RWPE1 (cell line): Measurements from ENCODE around the gene IL7R.

Experiments used
- CTCF ChIA-PET: fragments of 350-600 bp; sonication (Branson Sonifier 250); formaldehyde crosslinking; extraction: SDS; loops from one replicate; lab custom pipeline; 2021; lab: Yijun Ruan, JAX
- POLR2A ChIA-PET: fragments of 400-600 bp; formaldehyde crosslinking; extraction: SDS; loops from one replicate; lab custom pipeline; 2020; ENCODE audit warnings: antibody characterized with exemption; ENCODE audit not compliant: low non-redundant PET; lab: Yijun Ruan, JAX
- DNase-seq: peaks from one replicate; pipeline ENCODE4 v3.0.0; 2012; ENCODE audit warnings: low spot score
- H3K27ac ChIP-seq: fragments of 450-650 bp; 2 replicates; pipeline ENCODE4 v1.5.1; 2017
- TF ChIP-seq, protein P1 (sequence below): fragments of 450-650 bp; conservative IDR thresholded peaks from 2 replicates; pipeline ENCODE4 v1.5.1; 2017; ENCODE audit warnings: low read depth, mild to moderate bottlenecking

IL7R gene

DNA sequence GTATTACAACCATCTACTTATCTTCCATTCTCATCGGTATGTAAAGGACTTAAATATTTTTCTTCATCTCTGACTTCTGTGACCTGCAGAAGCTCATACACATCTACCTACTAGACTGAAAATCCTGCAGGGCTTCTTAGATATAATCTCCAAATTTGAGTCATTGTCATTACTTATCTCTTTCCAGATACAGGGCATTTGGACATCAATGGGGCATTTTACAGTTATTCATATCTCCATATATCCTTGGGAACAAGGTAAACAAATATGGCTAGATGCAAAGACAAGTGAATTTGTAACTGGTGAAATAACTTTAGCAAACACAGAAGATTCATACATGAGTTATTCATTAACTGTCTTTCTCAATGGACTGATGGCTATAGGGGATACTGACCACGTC lies 37.7 kb upstream of the IL7R start:
- DNase-seq: no peak
- TF ChIP-seq, protein P1, sequence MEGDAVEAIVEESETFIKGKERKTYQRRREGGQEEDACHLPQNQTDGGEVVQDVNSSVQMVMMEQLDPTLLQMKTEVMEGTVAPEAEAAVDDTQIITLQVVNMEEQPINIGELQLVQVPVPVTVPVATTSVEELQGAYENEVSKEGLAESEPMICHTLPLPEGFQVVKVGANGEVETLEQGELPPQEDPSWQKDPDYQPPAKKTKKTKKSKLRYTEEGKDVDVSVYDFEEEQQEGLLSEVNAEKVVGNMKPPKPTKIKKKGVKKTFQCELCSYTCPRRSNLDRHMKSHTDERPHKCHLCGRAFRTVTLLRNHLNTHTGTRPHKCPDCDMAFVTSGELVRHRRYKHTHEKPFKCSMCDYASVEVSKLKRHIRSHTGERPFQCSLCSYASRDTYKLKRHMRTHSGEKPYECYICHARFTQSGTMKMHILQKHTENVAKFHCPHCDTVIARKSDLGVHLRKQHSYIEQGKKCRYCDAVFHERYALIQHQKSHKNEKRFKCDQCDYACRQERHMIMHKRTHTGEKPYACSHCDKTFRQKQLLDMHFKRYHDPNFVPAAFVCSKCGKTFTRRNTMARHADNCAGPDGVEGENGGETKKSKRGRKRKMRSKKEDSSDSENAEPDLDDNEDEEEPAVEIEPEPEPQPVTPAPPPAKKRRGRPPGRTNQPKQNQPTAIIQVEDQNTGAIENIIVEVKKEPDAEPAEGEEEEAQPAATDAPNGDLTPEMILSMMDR: no peak
- ChIA-PET CTCF (no interaction called here), POLR2A (no interaction called here)
- H3K27ac ChIP-seq: no peak overlapping the region

DNA sequence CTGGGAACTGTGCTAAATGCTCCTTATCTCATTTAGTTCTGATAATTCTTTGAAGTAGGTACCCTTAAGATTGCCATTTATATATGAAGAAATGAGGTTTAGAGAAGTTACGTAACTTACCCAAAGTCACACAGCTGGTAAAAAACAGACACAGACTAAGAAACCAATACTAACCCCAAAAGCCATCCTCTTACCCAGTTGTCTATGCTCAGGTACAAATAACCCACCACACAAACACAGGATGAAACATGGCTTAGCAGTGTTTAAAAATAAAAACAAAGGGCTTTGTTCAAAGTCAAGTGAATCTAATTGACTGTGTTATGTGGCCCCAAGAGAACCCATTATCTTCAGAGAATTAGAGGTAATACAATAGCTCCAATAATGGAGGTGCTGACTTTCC lies 37.0 kb upstream of the IL7R start:
- TF ChIP-seq, protein P1: no peak
- no peak for DNase-seq
- POLR2A ChIA-PET: no interaction called here
- CTCF ChIA-PET: interaction anchor here (0.6 kb wide), 1 partner anchor 88 kb away, joined by 3 read pairs; no protein-coding TSS in a partner anchor
- H3K27ac ChIP-seq: no peak overlapping the region

GRCh38 chr5:35820735-35821134 lies 36.0 kb upstream of the IL7R start:
- ChIA-PET POLR2A (no interaction called here), CTCF (no interaction called here)
- no peak overlapping the region for H3K27ac ChIP-seq
- DNase-seq: no peak
- TF ChIP-seq, protein P1: no peak

DNA sequence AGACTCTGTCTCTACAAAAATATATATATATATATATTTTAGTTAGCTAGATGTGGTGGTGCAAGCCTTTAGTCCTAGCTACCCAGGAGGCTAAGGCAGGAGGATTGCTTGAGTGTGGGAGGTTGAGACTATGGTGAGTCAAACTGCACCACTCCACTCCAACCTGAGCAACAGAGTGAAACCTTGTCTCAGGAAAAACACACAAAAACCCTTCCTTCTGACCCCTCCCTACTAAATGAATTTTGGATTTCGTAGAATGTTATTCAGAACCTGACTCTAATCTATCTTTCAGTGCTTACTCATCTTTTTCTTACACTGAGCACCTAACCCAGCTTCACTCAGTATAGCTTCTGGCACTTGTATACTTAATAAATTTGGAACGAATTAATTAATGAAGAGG lies 35.2 kb upstream of the IL7R start:
- CTCF ChIA-PET: interaction anchor here (0.6 kb wide), 1 partner anchor 104 kb away, joined by 3 read pairs; no protein-coding TSS in a partner anchor
- H3K27ac ChIP-seq: no peak overlapping the region
- TF ChIP-seq, protein P1: no peak
- DNase-seq: no peak
- POLR2A ChIA-PET: no interaction called here

- POLR2A ChIA-PET: no interaction called here
- H3K27ac ChIP-seq: no peak overlapping the region
- no peak for DNase-seq
- TF ChIP-seq, protein P1: no peak
- CTCF ChIA-PET: interaction anchor here (0.6 to 0.9 kb wide), 3 partner anchors 104 to 442 kb away, joined by 3 read pairs; no protein-coding TSS in a partner anchor
These were observed 34.2 kb upstream of the IL7R start for GRCh38 chr5:35822511-35822910.

GRCh38 chr5:35823347-35824098 lies 33.2 kb upstream of the IL7R start:
- H3K27ac ChIP-seq: no peak overlapping the region
- TF ChIP-seq, protein P1: no peak
- POLR2A ChIA-PET: no interaction called here
- no peak for DNase-seq
- CTCF ChIA-PET: interaction anchor here (0.6 kb wide), 1 partner anchor 1500 kb away, joined by 3 read pairs; no protein-coding TSS in a partner anchor
